B cell (primary cell): ENCODE results near the gene MSH4. TPM values are rescaled to one million over a fixed set of nuclear protein-coding genes. Genes with fewer than 3 reads are reported as not detected.
"Not testable (repeated sequence)": the region's sequence is repeated elsewhere in the genome, so short reads cannot be mapped to it uniquely, and the experiment has no call there.

Experiments
- ATAC-seq: fragments of 200-7000 bp; cut with Tn5 transposase; one replicate; pipeline ENCODE4 v1.10.0; 2021; ENCODE audit warnings: low read depth, mild to moderate bottlenecking, moderate number of reproducible peaks, moderate library complexity
- CTCF ChIA-PET: fragments of 350-600 bp; sonication (Branson Sonifier 250); formaldehyde crosslinking; loops from one replicate; lab custom pipeline; 2021; ENCODE audit warnings: antibody characterized with exemption, inconsistent platforms; lab: Charles Lee
- POLR2A ChIA-PET: fragments of 350-600 bp; sonication (Branson Sonifier 250); formaldehyde crosslinking; loops from one replicate; lab custom pipeline; 2021; ENCODE audit warnings: antibody characterized with exemption; lab: Charles Lee
- DNase-seq: peaks from one replicate; pipeline ENCODE4 v3.0.0; 2013
- H2AFZ ChIP-seq: 2 replicates; pipeline ENCODE4 v1.6.1; 2012; ENCODE audit warnings: mild to moderate bottlenecking, low read depth, low read length; ENCODE audit not compliant: insufficient read depth, poor library complexity, severe bottlenecking
- H3K27ac ChIP-seq, 2 donors: 1 replicate in 1 of 2; 2 replicates in 1 of 2; pipeline ENCODE4 v1.5.1; 2012 to 2013; ENCODE audit warnings: low read length in 2 of 2, mild to moderate bottlenecking in 2 of 2, moderate library complexity in 1 of 2
- H3K27me3 ChIP-seq, 4 experiments: fragments of 200-600 bp in 1 of 4; sonication (generic) in 1 of 4; replicated peaks in 1 of 4; 1 replicate in 2 of 4; 2 replicates in 2 of 4; pipeline versions ENCODE4 v1.6.1 to v1.7.0; 2013 to 2016; ENCODE audit warnings: low read length in 3 of 4, mild to moderate bottlenecking in 2 of 4, mixed read lengths in 1 of 4, moderate library complexity in 1 of 4; ENCODE audit not compliant: insufficient read depth in 4 of 4, control insufficient read depth in 3 of 4; ENCODE audit errors: control extremely low read depth in 1 of 4
- H3K36me3 ChIP-seq, 2 experiments: replicated peaks in 1 of 2; 1 replicate in 1 of 2; 2 replicates in 1 of 2; pipeline versions ENCODE4 v1.6.1 to v1.7.1; 2013; ENCODE audit warnings: low read length in 1 of 2; ENCODE audit not compliant: insufficient read depth in 2 of 2, control insufficient read depth in 1 of 2; ENCODE audit errors: control extremely low read depth in 1 of 2, extremely low read depth in 1 of 2
- H3K4me1 ChIP-seq, 2 donors: fragments of 200-600 bp in 1 of 2; sonication (generic) in 1 of 2; 1 replicate in 1 of 2; 2 replicates in 1 of 2; pipeline versions ENCODE4 v1.5.1 to v1.6.1; 2013 to 2017; ENCODE audit warnings: low read length in 2 of 2; ENCODE audit not compliant: control insufficient read depth in 2 of 2, insufficient read depth in 2 of 2
- H3K4me2 ChIP-seq: replicated peaks from 2 replicates; pipeline ENCODE3; 2012; ENCODE audit warnings: mild to moderate bottlenecking, low read depth, low read length; ENCODE audit not compliant: poor library complexity, severe bottlenecking
- H3K4me3 ChIP-seq, 5 experiments: fragments of 200-600 bp in 1 of 5; sonication (generic) in 1 of 5; 1 replicate in 3 of 5; 2 replicates in 2 of 5; pipeline versions ENCODE4 v1.5.1 to v1.7.0; 2011 to 2016; ENCODE audit warnings: low read length in 4 of 5, mild to moderate bottlenecking in 4 of 5, low read depth in 2 of 5, control low read depth in 1 of 5, moderate library complexity in 1 of 5; ENCODE audit not compliant: insufficient read depth in 1 of 5; ENCODE audit errors: control extremely low read depth in 1 of 5, extremely low read depth in 1 of 5
- H3K79me2 ChIP-seq: fragments of 200-600 bp; sonication (generic); one replicate; pipeline ENCODE4 v1.6.0; 2016; ENCODE audit warnings: low read length; ENCODE audit not compliant: control insufficient read depth, insufficient read depth
- H3K9ac ChIP-seq: fragments of 200-600 bp; sonication (generic); 2 replicates; pipeline ENCODE4 v1.6.1; 2017; ENCODE audit warnings: mild to moderate bottlenecking, low read length, moderate library complexity
- H3K9me3 ChIP-seq, 3 donors: one replicate each; pipeline versions ENCODE4 v1.6.1 to v1.7.1; 2013; ENCODE audit warnings: low read length in 2 of 3; ENCODE audit not compliant: control insufficient read depth in 2 of 3, insufficient read depth in 1 of 3; ENCODE audit errors: control extremely low read depth in 1 of 3
- H4K20me1 ChIP-seq: 2 replicates; pipeline ENCODE4 v1.6.0; 2012; ENCODE audit warnings: mild to moderate bottlenecking, low read length; ENCODE audit not compliant: insufficient read depth, control insufficient read depth, poor library complexity, severe bottlenecking
- H3K27ac Mint-ChIP-seq: one replicate; pipeline ENCODE4 v1.8.0; 2021; ENCODE audit warnings: mixed read lengths
- H3K27me3 Mint-ChIP-seq: one replicate; pipeline ENCODE4 v1.8.0; 2021; ENCODE audit warnings: mixed read lengths
- H3K4me1 Mint-ChIP-seq: one replicate; pipeline ENCODE4 v1.8.0; 2021; ENCODE audit warnings: mixed read lengths
- H3K4me3 Mint-ChIP-seq: one replicate; pipeline ENCODE4 v1.8.0; 2021; ENCODE audit warnings: mixed read lengths
- H3K9me3 Mint-ChIP-seq: one replicate; pipeline ENCODE4 v1.8.0; 2022; ENCODE audit warnings: mixed read lengths; ENCODE audit not compliant: insufficient read depth
- EZH2 ChIP-seq: IDR thresholded peaks from 2 replicates; pipeline ENCODE4 v1.6.1; 2012; ENCODE audit warnings: borderline replicate concordance, low read depth, mild to moderate bottlenecking, moderate library complexity, low read length; ENCODE audit not compliant: insufficient read depth, poor library complexity, severe bottlenecking
- WGBS: methylation state at CpG from one replicate; pipeline ENCODE4 v1.1.5; 2013; ENCODE audit warnings: missing lambda C conversion rate; ENCODE audit not compliant: insufficient coverage; 5-methylcytosine and 5-hydroxymethylcytosine counted together
- intact Hi-C: fragments of 100-400 bp; cut with micrococcal nuclease; formaldehyde crosslinking; loops from one replicate; pipeline ENCODE4 v1.10.0; 2022
- polyA plus RNA-seq: library from polyadenylated mRNA; depleted of rRNA; stranded (reverse); fragments of >200 nt; gene quantifications from 2 replicates; pipeline ENCODE4 v1.2.3, GENCODE V29; 2012
- total RNA-seq, 2 donors: library from RNA; stranded (reverse); fragments of 120-200 nt in 1 of 2; gene quantifications; 1 replicate in 1 of 2; 2 replicates in 1 of 2; pipeline versions ENCODE4 v1.2.3 to v1.2.4, GENCODE V29; 2013 to 2022
- TF ChIP-seq, protein P1 (sequence below): fragments of 200-600 bp; IDR thresholded peaks from one replicate; pipeline ENCODE4 v1.8.0; 2022; ENCODE audit warnings: antibody characterized with exemption, mild to moderate bottlenecking

Gene MSH4
- total and polyA plus RNA-seq, 2 donors (not counting 1 experiment from before 2014, with no cell fraction given), result 0.19 to 1.7 TPM

DNA sequence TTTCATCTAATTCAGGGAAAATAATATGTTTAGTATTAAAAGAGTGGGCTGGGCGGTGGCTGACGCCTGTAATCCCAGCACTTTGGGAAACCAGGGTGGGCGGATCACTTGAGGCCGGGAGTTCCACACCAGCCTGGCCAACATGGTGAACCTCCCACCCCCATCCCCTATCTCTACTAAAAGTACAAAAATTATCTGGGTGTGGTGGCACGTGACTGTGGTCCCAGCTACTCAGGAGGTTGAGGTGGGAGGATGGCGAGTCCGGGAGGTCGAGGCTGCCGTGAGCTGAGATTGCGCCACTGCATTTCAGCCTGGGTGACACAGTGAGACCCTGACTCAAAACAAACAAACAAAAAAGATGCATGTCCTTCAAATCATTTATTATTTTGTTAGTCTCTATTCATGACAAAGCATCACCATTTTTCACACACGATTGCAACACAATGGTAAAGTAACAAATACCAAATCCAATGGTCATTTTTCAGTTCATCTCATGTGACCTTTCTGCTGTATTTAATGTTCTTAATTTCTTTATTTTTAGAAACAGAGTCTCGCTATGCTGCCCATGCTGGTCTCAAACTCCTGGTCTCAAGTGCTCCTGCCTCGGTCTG, 1.0 kb downstream of the MSH4 start:
- ChIA-PET POLR2A (no interaction called here), CTCF (no interaction called here)
- TF ChIP-seq, protein P1, sequence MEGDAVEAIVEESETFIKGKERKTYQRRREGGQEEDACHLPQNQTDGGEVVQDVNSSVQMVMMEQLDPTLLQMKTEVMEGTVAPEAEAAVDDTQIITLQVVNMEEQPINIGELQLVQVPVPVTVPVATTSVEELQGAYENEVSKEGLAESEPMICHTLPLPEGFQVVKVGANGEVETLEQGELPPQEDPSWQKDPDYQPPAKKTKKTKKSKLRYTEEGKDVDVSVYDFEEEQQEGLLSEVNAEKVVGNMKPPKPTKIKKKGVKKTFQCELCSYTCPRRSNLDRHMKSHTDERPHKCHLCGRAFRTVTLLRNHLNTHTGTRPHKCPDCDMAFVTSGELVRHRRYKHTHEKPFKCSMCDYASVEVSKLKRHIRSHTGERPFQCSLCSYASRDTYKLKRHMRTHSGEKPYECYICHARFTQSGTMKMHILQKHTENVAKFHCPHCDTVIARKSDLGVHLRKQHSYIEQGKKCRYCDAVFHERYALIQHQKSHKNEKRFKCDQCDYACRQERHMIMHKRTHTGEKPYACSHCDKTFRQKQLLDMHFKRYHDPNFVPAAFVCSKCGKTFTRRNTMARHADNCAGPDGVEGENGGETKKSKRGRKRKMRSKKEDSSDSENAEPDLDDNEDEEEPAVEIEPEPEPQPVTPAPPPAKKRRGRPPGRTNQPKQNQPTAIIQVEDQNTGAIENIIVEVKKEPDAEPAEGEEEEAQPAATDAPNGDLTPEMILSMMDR, result no peak
- TF ChIP-seq EZH2, result no peak
- Histone ChIP-seq H3K79me2 (no peaks in the 10 kb centered on the region), H3K27me3 (no peaks in the 10 kb centered on the region), H3K4me2 (no peak overlapping the region), H2AFZ (no peak overlapping the region), H3K4me1 (no peaks in the 10 kb centered on the region), H3K9ac (no peak overlapping the region), H4K20me1 (peaks cover 18% of the 10 kb centered on the region), H3K9me3 (peaks cover 0 to 3% (median 0%) of the 10 kb centered on the region in 3 donors), H3K4me3 (no peak overlapping the region), H3K36me3 (peaks cover 0 to 42% of the 10 kb centered on the region in 2 experiments), H3K27ac (no peak overlapping the region)
- DNase-seq (no peak), ATAC-seq (no peak)
- Mint-ChIP-seq H3K4me3 (no peak overlapping the region), H3K27me3 (no peaks in the 10 kb centered on the region), H3K4me1 (peaks cover 5% of the 10 kb centered on the region), H3K9me3 (no peaks in the 10 kb centered on the region), H3K27ac (no peak overlapping the region)
- 96% methylated on average over 7 of the region's 13 CpGs for WGBS
- intact Hi-C loops, result no loop called here

DNA sequence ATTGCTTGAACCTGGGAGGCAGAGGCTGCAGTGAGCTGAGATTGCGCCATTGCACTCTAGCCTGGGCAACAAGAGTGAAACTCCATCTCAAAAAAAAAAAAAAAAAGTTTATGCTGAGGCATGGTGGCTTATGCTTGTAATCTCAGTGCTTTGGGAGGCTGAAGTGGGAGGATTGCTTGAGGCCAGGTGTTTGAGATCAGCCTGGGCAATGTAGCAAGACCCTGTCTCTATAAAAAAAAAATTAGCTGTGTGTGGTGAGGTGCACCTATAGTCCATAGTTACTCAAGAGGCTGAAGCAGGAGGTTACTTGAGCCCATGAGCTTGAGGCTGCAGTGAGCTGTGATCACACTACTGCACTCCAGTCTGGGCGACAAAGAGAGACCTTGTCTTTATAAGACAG, 4.8 kb downstream of the MSH4 start:
- DNase-seq, H3K9me3 Mint-ChIP-seq, H3K27me3 ChIP-seq, H3K4me1 Mint-ChIP-seq, H3K4me3 ChIP-seq, H3K4me3 Mint-ChIP-seq, H3K27me3 Mint-ChIP-seq, H3K9ac ChIP-seq, H3K36me3 ChIP-seq, intact Hi-C loops, H3K4me1 ChIP-seq, H3K27ac ChIP-seq, H3K79me2 ChIP-seq, H4K20me1 ChIP-seq, H3K4me2 ChIP-seq, H2AFZ ChIP-seq, H3K27ac Mint-ChIP-seq, H3K9me3 ChIP-seq, CTCF ChIA-PET, ATAC-seq, POLR2A ChIA-PET: not testable (repeated sequence)
- whole genome bisulfite sequencing, result 100% methylated on average over 1 of the region's 2 CpGs
